Upper lobe of left lung (tissue), 6 donors: ENCODE results near the gene PLTP. TPM values are rescaled to one million over a fixed set of nuclear protein-coding genes. Genes with fewer than 3 reads are reported as not detected.

Experiments used
- ATAC-seq, 2 donors: fragments of 200-7000 bp; cut with Tn5 transposase; one replicate each; pipeline ENCODE4 v1.9.1; 2022; ENCODE audit warnings: mild to moderate bottlenecking in 2 of 2, moderate library complexity in 2 of 2; ENCODE audit not compliant: low FRiP score in 2 of 2
- DNase-seq, 2 donors: peaks; one replicate each; pipeline ENCODE4 v3.0.0-alpha.2; 2019 to 2020
- H3K27ac ChIP-seq, 4 donors: fragments of 200-600 bp; sonication (generic); one replicate each; pipeline ENCODE4 v1.5.1; 2016 to 2019
- H3K27me3 ChIP-seq, 4 donors: fragments of 200-600 bp; sonication (generic); one replicate each; pipeline ENCODE4 v1.5.1; 2017 to 2019
- H3K36me3 ChIP-seq, 4 donors: fragments of 200-600 bp; sonication (generic); one replicate each; pipeline ENCODE4 v1.5.1; 2016 to 2019
- H3K4me1 ChIP-seq, 4 donors: fragments of 200-600 bp; sonication (generic); one replicate each; pipeline ENCODE4 v1.5.1; 2018 to 2019
- H3K4me3 ChIP-seq, 4 donors: fragments of 200-600 bp; sonication (generic); one replicate each; pipeline ENCODE4 v1.5.1; 2017 to 2019; ENCODE audit warnings: mild to moderate bottlenecking in 2 of 4, moderate library complexity in 1 of 4
- H3K9me3 ChIP-seq, 4 donors: fragments of 200-600 bp; sonication (generic); one replicate each; pipeline ENCODE4 v1.5.1; 2018 to 2019
- EP300 ChIP-seq, 4 donors: sonication (generic); formaldehyde crosslinking; IDR thresholded peaks; one replicate each; pipeline ENCODE4 v1.5.1; 2017; ENCODE audit warnings: antibody characterized with exemption in 4 of 4, control low read depth in 2 of 4
- POLR2A ChIP-seq, 4 donors: fragments of 450-650 bp; IDR thresholded peaks; one replicate each; pipeline ENCODE4 v1.5.1; 2016 to 2017; ENCODE audit warnings: antibody characterized with exemption in 4 of 4, mild to moderate bottlenecking in 2 of 4
- POLR2AphosphoS5 ChIP-seq, 2 donors: sonication (generic); formaldehyde crosslinking; IDR thresholded peaks; one replicate each; pipeline ENCODE4 v1.5.1; 2017; ENCODE audit warnings: antibody characterized with exemption in 2 of 2
- WGBS, 2 donors: methylation state at CpG; one replicate each; pipeline ENCODE4 v1.1.5; 2017 to 2018; 5-methylcytosine and 5-hydroxymethylcytosine counted together
- total RNA-seq, 6 donors: library from RNA; depleted of rRNA in 4 of 6; stranded (reverse); fragments of >200 nt in 4 of 6; gene quantifications; one replicate each; pipeline versions ENCODE4 v1.1.0 to v1.2.1, GENCODE V29; 2016 to 2021
- TF ChIP-seq, protein P1 (sequence below), 6 experiments: fragments of 450-650 bp in 4 of 6; fragments of 200-600 bp in 2 of 6; sonication (generic) in 2 of 6; IDR thresholded peaks; one replicate each; pipeline ENCODE4 v1.5.1; 2016 to 2019; ENCODE audit warnings: antibody characterized with exemption in 6 of 6
- donor health status: DM: no; HTN: no; CAD: no; lungs with moderate emphysema.
- donor health status: DM: no; HTN: yes; CAD: no; lungs with severe emphysema.

Gene PLTP
- total RNA-seq = 100 to 1,000 TPM in 2 of 6 donors, 10 to 100 TPM in 4; 28.9 to 169 (median 57.8) TPM

DNA sequence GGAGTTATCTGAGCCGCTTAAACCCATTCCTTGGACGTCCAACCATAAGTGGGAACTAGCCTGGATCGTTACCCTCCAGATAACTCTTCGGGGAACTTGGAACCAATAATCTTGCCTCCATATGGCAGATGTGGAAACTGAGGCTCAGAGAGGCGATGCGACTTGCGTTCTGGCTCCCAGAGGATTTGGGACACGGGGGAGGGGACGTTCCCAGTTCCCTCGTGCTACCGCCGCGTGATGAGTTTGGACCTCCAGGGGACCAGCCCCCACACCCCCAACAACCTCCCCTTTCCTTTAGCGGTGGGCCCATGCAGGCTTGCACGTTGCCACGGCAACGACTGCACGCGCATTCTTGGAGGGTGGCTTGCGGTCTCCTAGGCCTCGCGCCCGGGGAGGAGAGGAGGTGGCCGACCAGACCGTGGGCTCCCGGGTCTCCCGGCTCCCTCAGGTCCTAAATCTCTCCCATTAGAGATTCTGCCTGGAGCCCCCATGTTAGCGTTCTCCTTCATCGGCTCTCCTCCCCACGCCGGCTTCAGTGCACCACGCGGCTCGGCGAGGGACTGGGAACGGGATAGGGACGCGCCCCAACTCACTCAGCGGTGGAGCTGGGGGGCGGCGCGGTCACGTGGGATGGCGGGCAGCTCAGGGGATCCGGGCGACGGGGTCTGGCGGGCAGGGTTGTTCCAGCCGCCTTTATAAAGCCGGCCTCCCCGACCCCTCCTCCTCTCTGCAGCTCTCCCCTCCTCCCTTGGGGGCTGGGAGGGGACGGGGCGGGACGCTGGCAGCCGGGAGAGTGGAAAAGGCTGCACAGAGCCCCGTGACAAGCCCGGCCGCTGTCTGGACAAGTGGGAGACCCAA is at the start of gene PLTP:
TSS of gene PLTP (minus strand) at position 670 of the 858 bp plus-strand sequence. CDS start 703 bp downstream, outside the sequence.
- peak within 1 kb of the TSS; percentile 54 to 86 (median 77) for H3K27ac ChIP-seq
- peak within 1 kb of the TSS; percentile 33 to 51 (median 46) for H3K4me3 ChIP-seq
- H3K9me3 ChIP-seq = no peaks in the 10 kb centered on the region
- no peaks in the 10 kb centered on the region for H3K27me3 ChIP-seq
- peaks cover 18 to 44% (median 29%) of the 10 kb centered on the region in 4 donors for H3K4me1 ChIP-seq
- ATAC-seq (peak; percentile 16 to 69), DNase-seq (peak; percentile 41 to 91)
- peak in 1 of 4 donors; percentile 89 for TF ChIP-seq POLR2A (IDR thresholded peaks at IDR 0.05)
- TF ChIP-seq POLR2AphosphoS5 (IDR thresholded peaks at IDR 0.05) = peak in 1 of 2 donors; percentile 53
- TF ChIP-seq, protein P1, sequence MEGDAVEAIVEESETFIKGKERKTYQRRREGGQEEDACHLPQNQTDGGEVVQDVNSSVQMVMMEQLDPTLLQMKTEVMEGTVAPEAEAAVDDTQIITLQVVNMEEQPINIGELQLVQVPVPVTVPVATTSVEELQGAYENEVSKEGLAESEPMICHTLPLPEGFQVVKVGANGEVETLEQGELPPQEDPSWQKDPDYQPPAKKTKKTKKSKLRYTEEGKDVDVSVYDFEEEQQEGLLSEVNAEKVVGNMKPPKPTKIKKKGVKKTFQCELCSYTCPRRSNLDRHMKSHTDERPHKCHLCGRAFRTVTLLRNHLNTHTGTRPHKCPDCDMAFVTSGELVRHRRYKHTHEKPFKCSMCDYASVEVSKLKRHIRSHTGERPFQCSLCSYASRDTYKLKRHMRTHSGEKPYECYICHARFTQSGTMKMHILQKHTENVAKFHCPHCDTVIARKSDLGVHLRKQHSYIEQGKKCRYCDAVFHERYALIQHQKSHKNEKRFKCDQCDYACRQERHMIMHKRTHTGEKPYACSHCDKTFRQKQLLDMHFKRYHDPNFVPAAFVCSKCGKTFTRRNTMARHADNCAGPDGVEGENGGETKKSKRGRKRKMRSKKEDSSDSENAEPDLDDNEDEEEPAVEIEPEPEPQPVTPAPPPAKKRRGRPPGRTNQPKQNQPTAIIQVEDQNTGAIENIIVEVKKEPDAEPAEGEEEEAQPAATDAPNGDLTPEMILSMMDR (IDR thresholded peaks at IDR 0.05) = no peak
- 3 to 5% methylated on average over 13 to 42 of the region's 58 CpGs for WGBS, 2 donors
- peaks cover 0 to 4% (median 0%) of the 10 kb centered on the region in 4 donors for H3K36me3 ChIP-seq

DNA sequence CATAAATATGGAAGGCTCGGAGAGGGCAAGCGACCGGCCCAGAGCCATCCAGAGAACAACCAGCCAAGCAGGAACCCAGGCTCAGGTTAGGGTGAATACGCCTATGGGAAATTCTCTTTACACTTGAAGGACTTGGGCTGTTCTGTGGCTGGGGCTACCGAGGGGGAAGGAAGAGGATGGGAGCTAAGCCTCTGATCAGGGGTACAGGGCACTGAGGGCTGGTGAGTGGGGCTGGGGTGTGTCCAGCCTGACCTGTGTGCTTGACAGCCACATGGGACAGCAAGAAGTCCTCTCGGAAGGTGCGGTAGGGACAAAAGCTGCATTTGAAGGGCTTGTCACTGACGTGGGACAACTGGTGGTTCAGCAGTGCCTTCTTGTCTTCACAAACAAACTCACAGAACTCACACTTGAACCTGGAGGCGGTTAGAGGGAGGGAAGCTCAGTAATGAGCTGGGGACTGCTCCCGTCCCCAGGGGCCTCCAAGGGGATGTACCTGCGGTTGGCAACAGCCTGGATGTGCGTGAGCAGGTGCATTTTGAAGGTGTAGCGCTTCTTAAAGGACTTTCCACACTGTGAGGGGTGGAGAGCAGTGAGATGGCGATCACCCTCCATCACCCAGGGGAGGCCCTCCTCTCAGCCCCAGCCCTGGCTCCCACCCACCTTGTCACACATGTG is 48.1 kb upstream of the PLTP start:
- TF ChIP-seq EP300 (IDR thresholded peaks at IDR 0.05) = no peak
- TF ChIP-seq, protein P1 (IDR thresholded peaks at IDR 0.05) = no peak
- no peak for TF ChIP-seq POLR2A (IDR thresholded peaks at IDR 0.05)
- TF ChIP-seq POLR2AphosphoS5 (IDR thresholded peaks at IDR 0.05) = no peak
- 93 to 97% methylated on average over 5 to 14 of the region's 14 CpGs for WGBS, 2 donors
- no peak for DNase-seq
- Histone ChIP-seq H3K4me1 (no peaks in the 10 kb centered on the region), H3K27ac (no peak overlapping the region), H3K27me3 (no peaks in the 10 kb centered on the region), H3K9me3 (no peaks in the 10 kb centered on the region), H3K4me3 (no peak overlapping the region), H3K36me3 (peaks cover 54 to 97% (median 83%) of the 10 kb centered on the region in 4 donors)
- ATAC-seq = no peak

DNA sequence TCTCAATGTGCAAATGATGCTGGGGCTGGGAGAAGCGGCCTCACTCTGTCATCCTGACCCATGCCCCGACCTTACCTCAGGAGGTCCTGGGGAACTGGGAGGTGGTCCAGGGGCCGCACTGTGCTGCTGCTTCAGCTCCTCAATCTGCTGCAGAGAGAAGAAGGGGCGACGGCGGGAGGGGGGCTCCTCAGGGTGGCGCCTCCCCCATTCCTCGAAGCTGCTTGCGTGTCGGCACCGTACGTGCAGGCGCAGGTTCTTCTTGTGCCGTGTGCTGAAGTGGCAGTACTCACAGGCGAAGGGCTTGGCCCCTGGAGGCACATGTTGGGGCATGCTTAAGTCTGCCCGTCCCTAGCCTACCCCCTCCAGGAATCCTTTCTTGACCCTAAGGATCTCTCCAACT is 47.2 kb upstream of the PLTP start:
- Histone ChIP-seq H3K9me3 (no peaks in the 10 kb centered on the region), H3K4me3 (no peak overlapping the region), H3K36me3 (peaks cover 49 to 89% (median 74%) of the 10 kb centered on the region in 4 donors), H3K27ac (no peak overlapping the region), H3K4me1 (no peaks in the 10 kb centered on the region), H3K27me3 (no peaks in the 10 kb centered on the region)
- WGBS, 2 donors = 92 to 97% methylated on average over 16 of the region's 16 CpGs
- ATAC-seq (no peak), DNase-seq (no peak)
- no peak for TF ChIP-seq EP300 (IDR thresholded peaks at IDR 0.05)
- TF ChIP-seq, protein P1 (IDR thresholded peaks at IDR 0.05) = no peak
- no peak for TF ChIP-seq POLR2A (IDR thresholded peaks at IDR 0.05)
- no peak for TF ChIP-seq POLR2AphosphoS5 (IDR thresholded peaks at IDR 0.05)

DNA sequence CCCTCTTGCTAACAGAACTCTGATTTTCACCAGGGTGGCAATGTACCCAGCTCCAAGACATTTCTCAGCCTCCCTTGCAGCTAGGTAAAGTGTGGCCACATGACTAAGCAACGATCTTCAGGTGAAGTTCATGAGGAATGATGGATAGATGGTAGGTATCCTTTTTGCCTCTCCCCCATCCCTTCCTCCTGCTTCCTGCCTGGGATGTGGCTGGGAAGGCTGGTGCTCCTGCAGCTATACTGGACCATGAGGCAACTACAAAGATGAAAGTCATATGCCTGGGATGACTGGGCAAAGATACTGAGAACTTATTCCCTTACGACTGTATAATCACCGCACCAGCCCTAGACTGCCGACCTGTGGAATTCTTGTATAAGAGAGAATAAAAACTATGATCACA is 46.6 kb upstream of the PLTP start:
- Histone ChIP-seq H3K36me3 (peaks cover 45 to 89% (median 72%) of the 10 kb centered on the region in 4 donors), H3K27me3 (no peaks in the 10 kb centered on the region), H3K4me3 (no peak overlapping the region), H3K9me3 (no peaks in the 10 kb centered on the region), H3K27ac (no peak overlapping the region), H3K4me1 (no peaks in the 10 kb centered on the region)
- WGBS, 2 donors = 93 to 100% methylated on average over 4 of the region's 4 CpGs
- DNase-seq (no peak), ATAC-seq (no peak)
- TF ChIP-seq EP300 (IDR thresholded peaks at IDR 0.05) (no peak), POLR2AphosphoS5 (IDR thresholded peaks at IDR 0.05) (no peak), POLR2A (IDR thresholded peaks at IDR 0.05) (no peak)
- TF ChIP-seq, protein P1 (IDR thresholded peaks at IDR 0.05) = no peak
